AG10803 (cell line): ENCODE results near the gene UNCX.
"Not testable (repeated sequence)": the region's sequence is repeated elsewhere in the genome, so short reads cannot be mapped to it uniquely, and the experiment has no call there.

Experiments used
- DNase-seq: peaks from one replicate; pipeline ENCODE4 v3.0.0; 2010; ENCODE audit warnings: low read depth
- H3K4me3 ChIP-seq: 2 replicates; pipeline ENCODE4 v1.5.1; 2011; ENCODE audit warnings: mild to moderate bottlenecking, low read length, control low read depth
- CTCF ChIP-seq: conservative IDR thresholded peaks from 2 replicates; pipeline ENCODE4 v1.5.1; 2011; ENCODE audit warnings: mild to moderate bottlenecking, low read length, control low read depth, inconsistent platforms

Gene UNCX

GRCh38 chr7:1196950-1197349, 35.7 kb upstream of the UNCX start:
- no peak for TF ChIP-seq CTCF
- no peak overlapping the region for H3K4me3 ChIP-seq
- DNase-seq, result no peak

GRCh38 chr7:1197997-1198625, 34.6 kb upstream of the UNCX start:
- peak; percentile 94 for DNase-seq
- no peak overlapping the region; the same call in 1 of the 2 replicates for H3K4me3 ChIP-seq
- no peak for TF ChIP-seq CTCF

- no peak for DNase-seq
- no peak overlapping the region for H3K4me3 ChIP-seq
- TF ChIP-seq CTCF, result no peak
These were observed 32.6 kb upstream of the UNCX start for GRCh38 chr7:1200045-1200444.

GRCh38 chr7:1201916-1202315, 30.8 kb upstream of the UNCX start:
- H3K4me3 ChIP-seq, result no peak overlapping the region
- no peak for TF ChIP-seq CTCF
- no peak for DNase-seq

- not testable (repeated sequence) for DNase-seq, H3K4me3 ChIP-seq
These were observed 29.8 kb upstream of the UNCX start for GRCh38 chr7:1202914-1203313.

GRCh38 chr7:1204460-1205140, 28.1 kb upstream of the UNCX start:
- H3K4me3 ChIP-seq, result no peak overlapping the region
- peak; percentile 27 for DNase-seq
- no peak for TF ChIP-seq CTCF

GRCh38 chr7:1205742-1206141, 26.9 kb upstream of the UNCX start:
- DNase-seq, H3K4me3 ChIP-seq: not testable (repeated sequence)

GRCh38 chr7:1209097-1209496, 23.6 kb upstream of the UNCX start:
- TF ChIP-seq CTCF, result no peak
- no peak for DNase-seq
- no peak overlapping the region for H3K4me3 ChIP-seq
